ENCODE results near the gene RNPEPL1. TPM values are rescaled to one million over a fixed set of nuclear protein-coding genes. Genes with fewer than 3 reads are reported as not detected.

Gene RNPEPL1
- total RNA-seq, 1 experiment from 2014 or later = 88.2 TPM

- H3K4me3 ChIP-seq (ENCODE audit: low read depth in 2 of 2, low read length in 2 of 2) = no peak overlapping the region
- H3K9me3 ChIP-seq (ENCODE audit: control insufficient read depth, insufficient read depth, low read depth, low read length) = peaks cover 9% of the 10 kb centered on the region; the same call in 1 of the 2 replicates
- TF ChIP-seq SIN3A (IDR thresholded peaks at IDR 0.05; ENCODE audit: borderline replicate concordance, insufficient read depth, low read depth, low read length) (no peak), REST (IDR thresholded peaks at IDR 0.05; ENCODE audit: insufficient read depth in 1 of 2, low read depth in 2 of 2, low read length in 1 of 2) (no peak), POLR2AphosphoS5 (IDR thresholded peaks at IDR 0.05; ENCODE audit: low read depth, low read length) (no peak), TCF7L2 (IDR thresholded peaks at IDR 0.05; ENCODE audit: low read depth, low read length) (no peak)
- TF ChIP-seq, protein P1, sequence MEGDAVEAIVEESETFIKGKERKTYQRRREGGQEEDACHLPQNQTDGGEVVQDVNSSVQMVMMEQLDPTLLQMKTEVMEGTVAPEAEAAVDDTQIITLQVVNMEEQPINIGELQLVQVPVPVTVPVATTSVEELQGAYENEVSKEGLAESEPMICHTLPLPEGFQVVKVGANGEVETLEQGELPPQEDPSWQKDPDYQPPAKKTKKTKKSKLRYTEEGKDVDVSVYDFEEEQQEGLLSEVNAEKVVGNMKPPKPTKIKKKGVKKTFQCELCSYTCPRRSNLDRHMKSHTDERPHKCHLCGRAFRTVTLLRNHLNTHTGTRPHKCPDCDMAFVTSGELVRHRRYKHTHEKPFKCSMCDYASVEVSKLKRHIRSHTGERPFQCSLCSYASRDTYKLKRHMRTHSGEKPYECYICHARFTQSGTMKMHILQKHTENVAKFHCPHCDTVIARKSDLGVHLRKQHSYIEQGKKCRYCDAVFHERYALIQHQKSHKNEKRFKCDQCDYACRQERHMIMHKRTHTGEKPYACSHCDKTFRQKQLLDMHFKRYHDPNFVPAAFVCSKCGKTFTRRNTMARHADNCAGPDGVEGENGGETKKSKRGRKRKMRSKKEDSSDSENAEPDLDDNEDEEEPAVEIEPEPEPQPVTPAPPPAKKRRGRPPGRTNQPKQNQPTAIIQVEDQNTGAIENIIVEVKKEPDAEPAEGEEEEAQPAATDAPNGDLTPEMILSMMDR (IDR thresholded peaks at IDR 0.05) = no peak
- no peaks in the 10 kb centered on the region for H3K36me3 ChIP-seq (ENCODE audit: control insufficient read depth, insufficient read depth, low read length)
- H3K4me1 ChIP-seq (ENCODE audit: control insufficient read depth, insufficient read depth, low read length) = no peaks in the 10 kb centered on the region
- ChIA-PET CTCF (no interaction called here), POLR2A (no interaction called here)
- H3K27ac ChIP-seq (ENCODE audit: low read length) = no peak overlapping the region
- no TSS peak for BruUV-seq (replicated peaks)
- H3K27me3 ChIP-seq (ENCODE audit: control insufficient read depth, insufficient read depth, low read length) = no peaks in the 10 kb centered on the region
- intact Hi-C loops (cut with micrococcal nuclease; ENCODE audit: unreplicated experiment) (no loop called here), in situ Hi-C loops (cut with HindIII; ENCODE audit: low pct_unique_long_range_greater_than_20kb, low sequenced_read_pairs) (no loop called here)
- ATAC-seq (no peak), DNase-seq (ENCODE audit: low read depth, low spot score) (no peak)
These were observed 52.6 kb downstream of the RNPEPL1 start for GRCh38 chr2:240620859-240621258.

- intact Hi-C loops (cut with micrococcal nuclease; ENCODE audit: unreplicated experiment) (no loop called here), in situ Hi-C loops (cut with HindIII; ENCODE audit: low pct_unique_long_range_greater_than_20kb, low sequenced_read_pairs) (no loop called here)
- POLR2A ChIA-PET = no interaction called here
- H3K9me3 ChIP-seq (ENCODE audit: control insufficient read depth, insufficient read depth, low read depth, low read length) = peaks cover 9% of the 10 kb centered on the region; the same call in 1 of the 2 replicates
- TF ChIP-seq, protein P1 (IDR thresholded peaks at IDR 0.05) = no peak
- TF ChIP-seq POLR2AphosphoS5 (IDR thresholded peaks at IDR 0.05; ENCODE audit: low read depth, low read length) (no peak), REST (IDR thresholded peaks at IDR 0.05; ENCODE audit: insufficient read depth in 1 of 2, low read depth in 2 of 2, low read length in 1 of 2) (no peak), SIN3A (IDR thresholded peaks at IDR 0.05; ENCODE audit: borderline replicate concordance, insufficient read depth, low read depth, low read length) (no peak), TCF7L2 (IDR thresholded peaks at IDR 0.05; ENCODE audit: low read depth, low read length) (no peak)
- ATAC-seq (no peak), DNase-seq (ENCODE audit: low read depth, low spot score) (no peak)
- no TSS peak for BruUV-seq (replicated peaks)
- H3K36me3 ChIP-seq (ENCODE audit: control insufficient read depth, insufficient read depth, low read length) = no peaks in the 10 kb centered on the region
- H3K4me1 ChIP-seq (ENCODE audit: control insufficient read depth, insufficient read depth, low read length) = no peaks in the 10 kb centered on the region; the same call in 1 of the 2 replicates
- H3K4me3 ChIP-seq (ENCODE audit: low read depth in 2 of 2, low read length in 2 of 2) = no peak overlapping the region
- CTCF ChIA-PET = no interaction called here
- H3K27ac ChIP-seq (ENCODE audit: low read length) = no peak overlapping the region
- no peaks in the 10 kb centered on the region for H3K27me3 ChIP-seq (ENCODE audit: control insufficient read depth, insufficient read depth, low read length)
These were observed 53.8 kb downstream of the RNPEPL1 start for GRCh38 chr2:240622060-240622411.
